Ureter (tissue), 1 donor: ENCODE results near the gene CRELD2. TPM values are rescaled to one million over a fixed set of nuclear protein-coding genes. Genes with fewer than 3 reads are reported as not detected.

ENCODE experiments used
- DNase-seq: peaks from one replicate; pipeline ENCODE4 v3.0.0-alpha.2; 2020; ENCODE audit warnings: low spot score
- total RNA-seq: library from RNA; stranded (reverse); gene quantifications from one replicate; pipeline ENCODE4 v1.2.4, GENCODE V29; 2023
- donor health status: DM: yes; HTN: yes; CAD: no.

The CRELD2 gene
- total RNA-seq, 1 donor from 2014 or later = 42.8 TPM

DNA sequence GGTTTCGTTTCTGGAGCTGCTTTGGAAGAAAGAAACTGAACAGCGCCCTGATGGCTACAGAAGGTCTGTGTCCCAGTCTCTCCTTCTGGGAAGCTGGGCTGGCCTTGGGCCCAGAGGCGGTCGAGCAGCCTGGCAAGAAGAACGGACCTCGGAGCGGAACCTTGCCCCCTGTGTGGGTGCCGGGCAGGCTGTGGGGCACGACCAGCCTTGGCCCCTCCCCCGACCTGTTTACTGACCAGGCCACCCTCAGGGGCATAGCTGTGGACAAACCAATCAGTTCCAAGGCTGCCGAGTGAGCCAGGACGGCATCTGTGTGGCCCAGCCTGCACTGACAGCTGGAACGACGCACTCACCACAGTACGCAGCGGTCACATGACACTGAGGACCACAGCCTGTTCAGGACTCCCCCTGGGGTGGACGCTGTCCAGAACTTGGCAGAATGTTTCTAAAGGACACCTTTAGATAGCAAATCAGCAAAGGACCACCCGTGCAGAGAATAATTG, 49.3 kb downstream of the CRELD2 start:
- peak; percentile 58 for DNase-seq

DNA sequence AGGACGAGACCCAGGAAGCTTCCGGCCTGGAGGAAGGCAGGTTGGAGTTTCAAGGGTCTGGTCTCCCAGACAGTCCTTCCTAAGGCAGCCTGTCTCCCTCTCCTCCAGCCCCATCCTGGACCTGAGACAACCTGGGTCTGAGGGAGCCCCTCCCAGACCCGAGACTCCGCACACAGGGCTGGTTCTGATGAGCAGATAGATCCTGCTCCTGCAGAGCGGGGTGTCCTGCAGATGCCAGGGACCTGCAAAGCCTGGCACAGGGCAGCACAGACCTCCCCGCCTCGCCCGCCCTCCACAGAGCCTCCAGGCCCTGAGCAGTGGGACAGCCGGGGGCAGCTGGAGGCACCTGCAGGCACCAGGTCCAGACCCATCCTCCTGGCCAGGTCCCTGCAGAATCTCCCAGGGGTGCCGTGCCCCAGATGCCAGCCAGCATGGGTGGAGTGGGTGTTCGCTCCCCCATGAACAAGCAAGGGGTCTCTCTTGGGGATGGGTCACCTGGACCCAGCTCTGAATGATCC, 49.9 kb downstream of the CRELD2 start:
- peak; percentile 51 for DNase-seq

DNA sequence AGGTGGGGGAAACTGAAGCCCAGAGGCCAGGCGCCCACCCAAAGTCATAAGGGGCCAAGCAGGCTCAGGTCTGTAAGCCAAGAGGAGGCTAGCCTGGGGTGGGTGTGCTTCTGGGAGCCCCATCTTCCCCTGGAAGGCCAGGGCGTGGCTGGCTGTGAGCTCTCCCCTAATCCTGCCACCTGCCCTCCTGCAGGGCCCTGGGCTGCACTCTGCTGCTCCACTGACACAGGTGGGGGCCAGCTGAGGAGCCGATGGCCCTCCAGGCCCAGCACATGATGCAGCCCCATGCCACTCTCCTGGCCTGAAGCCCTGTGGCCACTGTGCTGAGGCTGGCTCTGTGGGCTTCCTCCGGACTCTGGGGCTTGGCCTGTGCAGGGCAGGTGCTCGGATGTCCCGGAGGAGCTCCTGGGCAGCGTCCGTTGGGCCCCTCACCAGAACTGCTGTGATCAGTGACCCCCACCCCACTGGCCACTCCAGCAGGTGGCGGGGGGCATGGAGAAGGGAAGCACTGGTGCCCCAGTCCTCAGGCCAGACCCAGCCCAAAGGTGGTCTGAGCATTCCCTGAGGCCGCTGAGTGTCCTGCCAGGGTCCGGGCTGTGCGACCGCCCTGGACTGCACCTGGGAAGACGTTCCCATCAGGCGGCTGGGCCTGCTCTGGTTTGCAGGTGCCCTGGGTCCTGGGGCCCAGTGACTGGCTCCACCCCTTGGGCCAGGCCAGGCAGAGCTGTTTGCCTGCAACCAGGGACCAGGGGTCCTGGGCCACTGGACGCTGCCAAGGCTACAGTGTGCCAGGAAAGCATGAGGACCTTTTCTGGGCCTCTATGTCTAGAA, 50.6 kb downstream of the CRELD2 start:
- DNase-seq = no peak

DNA sequence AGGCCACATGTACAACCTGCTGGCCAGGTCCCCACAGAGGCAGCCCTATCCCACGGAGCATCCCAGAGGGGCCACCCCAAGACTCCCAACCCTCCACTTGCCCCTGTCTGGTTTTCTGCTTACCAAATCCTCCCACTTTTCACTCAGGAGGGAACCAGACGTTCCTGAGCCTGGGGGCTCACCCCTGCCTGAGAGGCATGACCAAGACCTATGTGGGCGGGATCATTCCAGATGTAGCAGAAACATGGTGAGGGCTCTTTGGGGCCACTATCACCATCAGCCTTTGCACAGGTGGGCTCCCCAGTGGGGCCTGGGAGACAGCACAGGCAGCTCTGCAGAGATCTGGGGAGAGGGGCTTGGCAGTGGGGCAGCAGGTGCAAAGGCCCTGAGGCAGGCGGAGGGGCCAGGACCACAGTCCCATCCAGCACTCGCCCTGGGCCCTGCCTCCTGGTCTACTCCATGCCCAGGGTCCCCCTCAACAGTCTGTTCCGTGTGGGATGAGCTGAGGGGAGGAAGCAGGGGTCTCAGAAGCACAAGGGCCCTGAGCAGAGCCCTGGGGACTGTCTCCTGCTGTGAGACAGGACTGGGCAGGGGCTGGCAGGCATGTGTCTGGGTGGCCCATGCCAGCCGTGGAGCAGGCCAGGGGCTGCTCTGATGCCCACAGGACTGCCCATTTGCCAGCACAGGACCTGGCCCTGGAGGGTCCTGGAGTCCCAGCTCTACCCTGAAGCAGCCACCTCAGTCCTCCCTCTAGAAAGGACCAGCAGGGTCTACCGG, 51.5 kb downstream of the CRELD2 start:
- no peak for DNase-seq

DNA sequence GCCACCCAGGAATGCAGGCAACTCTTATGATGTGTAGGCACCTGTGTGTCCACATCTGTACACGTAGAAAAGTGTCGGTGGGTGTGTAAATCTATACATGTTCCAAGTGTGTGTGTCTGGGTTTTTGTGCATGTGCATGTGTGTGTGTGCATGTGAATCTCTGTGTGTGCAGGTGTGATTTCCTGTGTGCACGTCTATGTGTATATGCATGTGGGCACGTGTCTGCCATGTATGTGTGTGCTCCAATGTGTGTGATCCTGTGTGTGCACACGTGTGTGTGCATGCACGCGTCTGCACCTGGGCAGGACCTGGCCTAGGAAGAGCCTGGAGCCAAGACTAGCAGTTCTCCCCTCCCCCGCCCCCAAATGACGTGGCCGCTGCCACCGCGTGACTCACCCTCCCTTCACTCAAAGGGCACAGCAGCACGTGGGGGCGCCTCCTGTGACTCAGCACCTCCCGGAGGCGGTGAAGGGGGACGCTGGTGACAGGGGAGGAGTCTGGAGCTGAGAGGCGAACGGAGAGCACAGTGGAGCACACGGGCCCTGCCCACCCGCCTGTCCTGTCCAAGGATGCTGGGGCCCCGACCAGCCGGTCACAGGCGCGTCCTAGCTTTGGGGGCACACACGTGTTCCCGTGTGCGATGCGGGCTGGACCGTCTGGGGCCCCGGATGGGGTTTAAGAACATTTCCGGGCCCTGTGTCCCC, 52.2 kb downstream of the CRELD2 start:
- peak; percentile 98 for DNase-seq

DNA sequence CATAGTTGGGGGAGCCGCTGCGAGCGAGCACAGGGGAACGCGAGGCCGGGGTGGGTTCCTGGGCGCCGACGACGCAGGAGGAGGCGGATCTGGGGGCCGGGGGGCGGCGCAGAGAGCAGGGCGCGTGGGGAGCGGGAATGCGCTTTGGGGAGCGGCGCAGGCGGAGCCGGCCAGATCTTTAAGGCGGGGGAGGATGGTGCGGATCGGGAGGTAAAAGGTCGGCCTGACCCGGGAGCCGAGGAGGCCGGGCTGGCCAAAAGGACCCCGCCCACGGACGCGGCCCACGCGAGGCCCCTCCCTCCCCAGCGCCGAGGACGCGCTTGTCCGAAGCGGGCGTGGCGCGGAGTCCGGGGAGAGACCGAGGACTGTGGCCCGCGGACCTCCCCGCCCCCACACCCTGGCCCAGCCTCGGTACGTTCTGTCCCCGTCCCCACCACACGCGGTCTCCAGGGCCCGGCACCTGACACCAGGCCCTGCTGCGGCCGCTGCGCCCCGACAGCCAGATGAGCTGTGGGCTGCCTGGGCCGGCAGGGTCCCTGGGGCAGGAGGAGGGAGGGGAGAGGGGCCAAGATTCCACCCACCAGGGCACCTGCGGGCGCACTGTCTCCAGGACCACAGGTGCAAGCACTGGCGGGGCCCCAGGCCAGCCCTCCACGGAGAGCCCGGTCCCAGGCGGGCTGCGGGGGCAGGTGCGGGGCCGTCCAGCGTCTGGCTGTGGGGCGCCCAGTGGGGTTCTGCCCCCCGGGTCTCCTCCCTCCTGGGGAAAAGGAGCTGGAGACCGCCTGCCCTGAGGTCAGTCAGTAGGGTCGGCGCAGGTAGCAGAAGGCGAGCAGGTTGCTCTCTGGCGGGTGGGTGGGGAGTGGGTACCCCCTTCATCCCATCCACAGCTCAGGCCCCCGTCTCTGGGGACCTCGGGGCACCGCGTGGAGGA, 53.1 kb downstream of the CRELD2 start:
- DNase-seq = peak; percentile 85

DNA sequence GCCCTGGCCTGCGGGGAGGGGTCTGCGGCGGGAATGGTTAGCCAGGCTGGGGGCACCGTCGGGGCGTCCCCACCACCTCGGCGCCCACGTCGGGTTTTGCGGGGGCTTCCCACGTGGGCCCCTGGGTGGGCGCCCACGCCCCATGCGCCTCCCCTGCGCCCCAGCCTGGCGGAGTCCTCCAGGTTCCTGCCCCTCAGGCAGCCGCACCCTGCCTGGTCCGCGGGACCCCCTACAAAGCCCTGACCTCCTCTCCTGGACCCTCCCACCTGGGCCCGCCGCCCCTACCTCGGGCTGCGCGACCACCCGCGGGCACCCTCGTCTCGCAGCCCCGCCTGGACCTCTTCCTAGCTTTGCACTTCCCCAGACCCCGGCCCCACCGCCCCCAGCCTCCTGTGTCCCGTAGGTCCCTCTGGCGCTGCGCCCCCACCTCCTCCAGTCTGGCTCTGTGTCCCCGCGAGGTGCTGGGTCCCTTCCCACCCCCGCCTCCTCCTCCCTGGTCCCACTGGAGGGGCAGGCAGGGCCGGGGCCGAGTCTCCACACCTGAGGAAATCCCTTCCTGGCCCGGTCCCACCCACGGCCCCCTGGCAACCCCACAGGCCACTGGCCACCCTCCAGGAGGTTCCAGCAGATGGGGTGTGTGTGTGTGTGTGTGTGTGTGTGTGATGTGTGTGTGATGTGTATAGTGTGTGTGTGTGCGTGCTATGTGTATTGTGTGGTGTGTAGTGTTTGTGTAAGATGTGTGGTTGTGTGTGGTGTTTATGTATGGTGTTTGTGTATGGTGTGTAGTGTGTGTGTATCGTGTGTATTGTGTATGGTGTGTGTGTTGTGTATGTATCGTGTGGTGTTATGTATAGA, 54.0 kb downstream of the CRELD2 start:
- peak; percentile 52 for DNase-seq

DNA sequence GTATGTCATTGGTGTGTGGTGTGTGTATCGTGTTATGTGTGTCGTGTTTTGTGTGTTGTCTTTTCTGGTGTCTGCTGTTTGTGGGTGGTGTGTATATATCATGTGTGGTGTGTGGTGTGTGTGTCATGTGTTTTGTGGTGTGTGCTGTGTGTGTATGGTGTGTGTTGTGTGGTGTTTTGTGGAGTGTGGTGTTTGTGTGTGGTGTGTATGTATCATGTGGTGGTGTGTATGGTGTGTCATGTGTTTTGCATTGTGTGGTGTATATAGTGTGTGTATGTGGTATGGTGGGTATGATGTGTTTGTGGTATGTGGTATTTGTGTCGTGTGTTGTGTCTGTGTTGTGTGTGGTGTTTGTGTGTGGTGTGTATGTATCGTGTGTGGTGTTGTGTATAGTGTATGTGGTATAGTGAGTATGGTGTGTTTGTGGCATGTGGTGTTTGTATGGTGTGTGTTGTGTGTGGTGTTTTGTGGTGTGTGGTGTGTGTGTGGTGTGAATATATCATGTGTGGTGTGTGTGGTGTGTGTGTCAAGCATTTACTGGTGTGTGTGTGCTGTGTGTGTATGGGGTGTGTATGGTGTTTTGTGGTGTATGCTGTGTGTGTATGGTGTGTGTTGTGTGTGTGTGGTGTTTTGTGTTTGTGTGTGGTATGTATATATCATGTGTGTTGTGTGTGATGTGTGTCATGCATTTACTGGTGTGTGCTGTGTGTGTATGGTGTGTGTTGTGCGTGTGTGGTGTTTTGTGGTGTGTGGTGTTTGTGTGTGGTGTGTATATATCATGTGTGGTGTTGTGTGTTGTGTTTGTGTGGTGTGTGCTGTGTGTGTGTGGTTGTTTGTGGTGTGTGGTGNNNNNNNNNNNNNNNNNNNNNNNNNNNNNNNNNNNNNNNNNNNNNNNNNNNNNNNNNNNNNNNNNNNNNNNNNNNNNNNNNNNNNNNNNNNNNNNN, 54.9 kb downstream of the CRELD2 start:
- no peak for DNase-seq

DNA sequence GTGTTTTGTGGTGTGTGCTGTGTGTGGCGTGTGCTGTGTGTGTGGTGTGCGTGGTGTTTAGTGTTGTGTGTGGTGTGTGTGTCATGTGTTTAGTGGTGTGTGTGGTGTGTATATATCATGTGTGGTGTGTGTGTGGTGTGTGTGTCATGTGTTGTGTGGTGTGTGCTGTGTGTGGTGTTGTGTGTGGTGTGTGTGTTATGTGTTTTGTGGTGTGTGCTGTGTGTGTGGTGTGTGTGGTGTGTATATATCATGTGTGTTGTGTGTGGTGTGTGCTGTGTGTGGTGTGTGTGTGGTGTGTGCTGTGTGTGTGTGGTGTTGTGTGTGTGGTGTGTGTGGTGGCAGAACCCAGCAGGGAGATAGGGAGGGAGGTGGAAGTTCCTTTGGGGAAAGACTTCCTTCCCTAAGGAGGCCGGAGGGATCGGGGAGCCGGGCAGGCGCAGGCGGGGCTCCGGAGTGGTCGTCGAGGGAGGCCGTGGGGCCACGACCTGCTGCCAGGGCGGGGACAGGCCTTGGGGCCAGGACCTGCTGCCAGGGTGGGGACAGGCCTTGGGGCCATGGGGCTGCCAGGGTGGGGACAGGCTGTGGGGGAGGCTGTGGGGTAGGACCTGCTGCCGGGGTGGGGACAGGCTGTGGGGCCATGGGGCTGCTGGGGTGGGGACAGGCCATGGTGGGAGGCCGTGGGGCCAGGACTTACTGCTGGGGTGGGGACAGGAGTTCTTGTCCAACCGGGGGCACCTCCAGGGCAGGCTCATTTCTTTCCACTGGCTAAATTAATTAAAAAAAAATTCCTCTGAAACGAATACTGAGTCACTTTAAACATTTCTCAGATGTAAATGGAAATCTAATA, 57.3 kb downstream of the CRELD2 start:
- DNase-seq = no peak

DNA sequence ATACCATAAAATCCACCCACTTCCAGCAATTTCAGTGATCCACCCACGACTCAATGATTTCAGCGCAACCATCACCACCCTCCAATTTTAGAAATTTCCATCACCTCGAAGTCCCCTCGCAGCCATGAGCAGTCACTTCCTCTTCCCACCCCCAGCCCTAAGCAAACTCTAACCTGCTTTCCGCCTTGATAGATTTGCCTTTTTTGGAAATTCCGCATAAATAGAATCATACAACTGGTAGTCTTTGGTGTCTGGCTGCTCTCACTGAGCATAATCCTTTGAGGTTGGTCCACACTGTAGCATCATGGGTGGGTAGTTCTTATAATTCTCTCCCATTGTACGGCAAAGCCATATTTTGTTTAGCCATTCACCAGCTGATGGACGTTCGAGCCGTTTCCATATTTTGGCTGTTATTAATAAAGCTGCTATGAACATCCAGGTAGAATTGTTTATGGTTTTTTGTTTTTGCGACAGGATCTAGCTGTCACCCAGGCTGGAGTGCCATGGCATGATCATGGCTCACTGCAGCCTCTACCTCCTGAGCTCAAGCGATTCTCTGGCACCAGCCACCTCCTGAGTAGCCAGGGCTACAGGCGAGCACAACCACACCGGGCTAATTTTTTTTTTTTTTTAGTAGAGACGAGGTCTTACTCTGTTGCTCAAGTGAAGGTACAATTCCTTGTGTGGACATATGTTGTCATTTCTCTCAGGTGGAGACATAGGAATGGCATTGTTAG, 58.2 kb downstream of the CRELD2 start:
- DNase-seq = no peak

Other genes starting within 250 kb of the CRELD2 start
- gene BRD1, start 90.8 kb upstream of the CRELD2 start, total RNA-seq = 41.5 TPM
- gene ZBED4, start 64.8 kb upstream of the CRELD2 start, total RNA-seq = 13.6 TPM
- gene ALG12, start 196 bp upstream of the CRELD2 start, total RNA-seq = 20.5 TPM
- 75.0 TPM for gene PIM3, start 42.1 kb downstream of the CRELD2 start, total RNA-seq
- not detected for gene IL17REL, start 94.1 kb downstream of the CRELD2 start, total RNA-seq
- gene TTLL8, start 139.7 kb downstream of the CRELD2 start, total RNA-seq = not detected
- 0.34 TPM for gene MLC1, start 166.8 kb downstream of the CRELD2 start, total RNA-seq
- gene MOV10L1, start 171.4 kb downstream of the CRELD2 start, total RNA-seq = 0.26 TPM